GM19023 (cell line): Measurements from ENCODE around the gene BAZ2A.

ENCODE experiments used
- ATAC-seq: cut with Tn5 transposase; IDR thresholded peaks from one replicate; pipeline ENCODE4 v1.9.1; 2021; ENCODE audit warnings: mild to moderate bottlenecking, moderate library complexity; ENCODE audit not compliant: unreplicated experiment

The BAZ2A gene

DNA sequence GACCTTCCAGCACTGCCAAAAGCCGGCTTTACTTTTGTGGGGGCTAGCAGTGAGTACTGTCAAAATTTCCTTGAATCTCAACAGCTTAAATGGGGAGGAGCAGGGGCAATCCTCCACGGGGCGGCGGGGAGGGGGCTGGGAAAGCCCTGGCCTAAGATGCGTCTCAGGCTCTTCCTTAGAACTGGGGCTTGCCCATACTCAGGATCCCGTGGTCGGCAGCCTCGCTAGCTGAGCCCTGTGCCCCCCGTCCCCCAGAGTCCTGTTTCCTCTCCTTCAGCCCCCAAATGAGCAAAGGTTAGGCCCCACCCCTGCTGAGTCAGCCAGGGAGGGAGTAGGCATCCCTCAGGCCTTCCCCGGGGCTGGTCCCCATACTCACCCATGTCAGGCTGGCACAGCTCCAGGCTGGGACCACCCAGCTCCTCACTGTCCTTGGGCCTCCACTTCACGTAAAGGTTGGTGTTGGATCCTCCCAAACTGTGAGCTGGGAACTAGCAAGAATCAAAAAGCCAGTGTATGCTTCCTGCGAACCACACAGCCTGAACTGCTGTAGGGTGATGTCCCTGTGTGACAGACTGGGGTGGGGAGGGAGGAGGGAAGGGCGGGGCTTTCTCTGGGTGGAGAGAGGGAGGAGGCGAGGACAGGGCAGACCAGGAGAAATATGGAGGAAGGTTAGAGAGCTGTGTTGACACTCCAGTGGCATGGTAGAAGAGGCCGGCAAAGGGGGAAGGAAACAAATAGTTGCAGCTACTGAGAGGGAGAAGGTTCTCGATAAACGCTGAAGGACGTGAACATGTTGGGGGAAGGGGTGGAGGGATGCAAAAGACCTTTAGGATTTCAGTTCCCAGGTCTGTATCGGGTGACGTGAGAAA, 5.9 kb upstream of the BAZ2A start:
- ATAC-seq: peak; percentile 51

DNA sequence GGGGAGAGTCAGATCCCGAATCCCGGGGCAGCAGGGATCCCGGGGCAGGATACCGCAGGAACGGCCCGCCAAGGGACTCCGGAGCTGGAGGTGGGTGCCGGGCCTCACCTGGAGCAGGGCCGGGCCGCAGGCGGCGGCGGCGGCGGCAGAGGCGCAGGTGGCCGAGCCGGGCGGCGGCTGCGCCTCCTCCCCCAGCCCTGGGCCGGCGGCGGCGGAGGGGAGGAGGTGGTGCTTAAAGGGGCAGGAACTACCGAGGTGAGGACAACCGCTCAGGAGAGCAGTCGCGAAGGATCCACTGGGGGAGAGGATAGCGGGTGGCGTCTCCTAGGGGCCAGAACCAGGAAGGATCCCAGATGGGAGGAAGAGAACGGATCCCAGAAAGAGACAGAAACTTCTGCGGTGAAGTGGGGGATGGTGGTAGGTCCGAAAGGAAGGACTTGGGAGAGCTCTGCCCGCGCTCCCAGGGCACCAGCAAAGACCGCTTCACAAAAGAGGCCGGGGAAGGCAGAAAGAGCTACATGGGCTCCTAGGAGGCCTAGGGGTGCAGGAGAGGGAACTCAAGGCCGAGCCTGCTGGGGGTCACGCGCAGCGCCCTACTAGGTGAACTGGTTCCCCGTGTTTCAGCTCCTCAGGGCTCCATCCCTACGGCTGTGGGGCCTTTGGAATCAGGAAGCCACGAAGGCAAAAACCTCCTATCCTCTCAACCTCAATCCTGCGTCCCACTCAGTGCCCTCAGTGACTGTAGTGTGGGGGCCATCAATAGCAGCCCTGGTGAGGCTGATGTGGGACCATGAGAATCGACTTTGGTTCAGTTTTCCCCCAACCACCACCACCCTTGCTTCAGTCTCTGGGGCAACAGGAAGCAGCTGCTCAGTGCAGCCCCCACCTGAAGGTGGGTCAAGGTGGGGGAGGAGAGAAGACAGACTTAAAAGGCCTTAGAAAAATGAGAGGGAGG, 5.0 kb upstream of the BAZ2A start:
- peak; percentile 27 for ATAC-seq

DNA sequence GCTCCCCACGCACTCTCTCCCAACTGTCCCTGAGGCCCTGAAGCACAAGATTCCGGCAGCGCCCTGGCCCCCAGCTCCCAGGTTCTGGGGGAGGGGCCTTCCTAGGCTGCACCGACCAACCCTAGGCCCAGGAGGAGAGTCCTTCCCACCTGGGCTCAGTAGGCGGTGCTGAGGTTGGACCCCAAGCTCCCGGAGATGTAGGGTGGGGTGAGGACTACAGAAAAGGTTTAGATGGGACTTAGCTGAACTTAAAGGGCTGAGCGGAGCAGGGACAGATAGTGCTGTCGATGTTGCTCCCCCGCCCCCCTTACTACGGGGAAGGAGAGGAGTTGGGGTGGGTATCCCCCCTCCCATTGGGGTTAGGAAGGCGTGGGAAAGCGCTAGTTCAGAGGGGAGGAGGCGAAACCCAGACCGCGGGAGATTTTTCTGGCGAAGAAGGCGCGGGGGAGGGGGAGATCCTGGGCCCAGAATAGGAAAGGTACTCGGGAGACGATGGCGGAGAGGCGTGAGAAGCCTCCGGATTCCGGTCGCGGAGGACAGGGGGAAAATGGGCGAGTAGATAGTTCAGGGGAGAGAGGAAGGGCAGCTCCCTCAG, 4.2 kb upstream of the BAZ2A start:
- no peak for ATAC-seq

DNA sequence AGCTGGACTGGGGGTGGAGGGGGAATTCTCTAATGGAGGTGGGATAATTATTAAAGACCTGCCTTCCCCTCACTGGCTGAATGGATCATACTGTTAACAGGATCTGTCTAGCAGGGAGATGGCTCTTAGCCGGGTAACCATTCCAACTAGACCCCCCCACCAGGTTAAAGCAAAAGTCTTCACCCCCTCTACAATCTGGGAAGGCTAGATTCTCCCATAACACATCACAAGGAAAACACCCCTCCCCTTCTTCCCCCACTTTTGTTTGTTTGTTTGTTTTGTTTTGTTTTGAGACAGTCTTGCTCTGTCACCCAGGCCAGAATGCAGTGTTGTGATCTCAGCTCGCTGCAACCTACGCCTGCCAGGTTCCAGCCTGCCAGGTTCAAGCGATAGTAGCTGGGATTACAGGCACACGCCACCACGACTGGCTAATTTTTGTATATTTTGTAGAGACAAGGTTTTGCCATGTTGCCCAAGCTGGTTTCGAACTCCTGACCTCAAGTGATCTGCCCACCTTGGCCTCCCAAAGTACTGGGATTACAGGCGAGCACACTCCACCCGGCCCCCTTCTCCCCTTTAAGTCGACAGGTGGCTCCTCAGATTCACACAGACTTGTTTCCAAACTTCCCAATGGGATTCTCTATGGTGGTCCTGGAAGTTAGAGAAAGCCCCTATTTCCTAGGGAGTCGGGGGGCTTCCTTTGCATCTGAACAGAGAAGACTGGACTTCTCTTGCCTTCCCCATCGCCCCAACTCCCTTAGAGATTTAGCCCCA, 3.5 kb upstream of the BAZ2A start:
- ATAC-seq: no peak

DNA sequence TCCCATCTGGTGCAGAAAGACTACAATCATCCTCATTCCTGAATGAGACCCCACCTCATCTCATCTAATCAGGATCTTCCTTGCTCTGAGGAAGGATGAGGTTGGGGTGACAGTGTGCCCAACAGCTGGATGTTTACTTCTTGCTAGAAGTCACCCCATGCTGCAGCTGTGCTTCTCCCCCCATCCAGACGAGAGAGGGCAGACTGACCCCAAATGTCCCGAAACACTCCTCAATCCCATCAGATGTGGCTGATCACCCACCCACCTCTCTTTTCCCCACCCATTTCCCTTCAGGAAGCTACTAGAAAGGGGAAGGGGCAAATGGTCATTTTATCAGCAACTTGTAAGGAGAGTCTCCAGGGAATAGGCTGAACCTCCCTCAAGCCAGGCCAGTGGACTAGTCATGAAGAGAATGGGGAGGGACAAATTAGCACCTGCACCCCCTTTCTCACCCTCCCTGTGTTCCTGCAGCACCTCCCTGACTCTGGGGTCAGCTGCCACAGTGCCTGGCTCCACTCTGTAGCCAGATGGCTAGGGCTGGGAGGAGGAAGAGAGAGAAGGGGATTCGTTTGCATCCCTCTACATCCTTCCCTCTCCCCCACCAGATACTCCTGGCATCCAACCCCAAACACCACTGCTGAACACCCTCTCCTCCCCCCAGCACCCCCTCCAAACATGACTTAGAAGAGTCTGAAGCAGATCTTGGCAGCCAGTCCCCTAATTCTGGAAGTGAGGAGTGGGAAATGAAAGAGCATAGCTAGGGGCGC, 2.8 kb upstream of the BAZ2A start:
- ATAC-seq: no peak

DNA sequence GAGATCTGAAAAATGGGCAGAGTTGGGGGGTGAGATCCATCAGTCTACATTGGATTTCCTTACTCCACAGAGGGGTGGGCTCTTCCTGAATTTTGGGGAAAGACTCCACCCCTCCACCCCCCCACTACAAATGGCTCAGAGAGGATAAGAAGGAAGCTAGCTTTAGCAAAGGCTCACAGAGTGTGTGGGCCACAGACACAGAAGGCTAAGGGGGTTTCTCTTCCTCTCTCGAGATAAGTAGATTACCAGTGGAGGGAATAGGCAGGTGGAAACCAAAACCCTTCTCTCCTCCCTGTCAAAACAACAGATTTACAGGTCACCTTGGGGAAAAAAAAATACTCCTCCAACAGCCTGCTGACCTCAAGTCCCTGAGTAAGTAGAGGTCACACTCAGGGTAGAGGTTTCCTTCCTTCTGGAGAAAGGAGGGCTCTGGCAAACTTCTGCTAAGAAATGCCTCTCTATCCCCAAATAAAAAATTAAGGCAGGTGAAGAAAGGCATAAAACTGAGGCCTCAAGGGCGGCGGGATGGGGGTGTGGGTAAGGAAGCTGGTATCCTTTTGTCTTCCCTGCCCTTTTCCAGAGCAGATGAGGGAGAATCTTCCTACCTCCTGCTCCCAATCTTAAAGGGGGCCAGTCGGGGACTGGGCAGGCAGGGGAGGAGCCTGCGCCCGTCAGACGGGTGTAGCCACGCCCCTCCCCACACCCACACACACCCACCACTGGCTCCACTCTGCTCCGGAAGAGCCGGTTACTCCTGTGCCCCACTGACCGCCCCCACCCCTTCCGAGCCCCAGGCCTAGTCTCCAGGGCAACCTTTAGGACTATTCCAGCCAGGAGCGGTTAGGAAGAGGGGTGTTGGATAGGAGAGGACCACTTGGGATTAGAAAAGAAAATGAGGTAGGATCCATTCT, 1.9 kb upstream of the BAZ2A start:
- ATAC-seq: no peak

DNA sequence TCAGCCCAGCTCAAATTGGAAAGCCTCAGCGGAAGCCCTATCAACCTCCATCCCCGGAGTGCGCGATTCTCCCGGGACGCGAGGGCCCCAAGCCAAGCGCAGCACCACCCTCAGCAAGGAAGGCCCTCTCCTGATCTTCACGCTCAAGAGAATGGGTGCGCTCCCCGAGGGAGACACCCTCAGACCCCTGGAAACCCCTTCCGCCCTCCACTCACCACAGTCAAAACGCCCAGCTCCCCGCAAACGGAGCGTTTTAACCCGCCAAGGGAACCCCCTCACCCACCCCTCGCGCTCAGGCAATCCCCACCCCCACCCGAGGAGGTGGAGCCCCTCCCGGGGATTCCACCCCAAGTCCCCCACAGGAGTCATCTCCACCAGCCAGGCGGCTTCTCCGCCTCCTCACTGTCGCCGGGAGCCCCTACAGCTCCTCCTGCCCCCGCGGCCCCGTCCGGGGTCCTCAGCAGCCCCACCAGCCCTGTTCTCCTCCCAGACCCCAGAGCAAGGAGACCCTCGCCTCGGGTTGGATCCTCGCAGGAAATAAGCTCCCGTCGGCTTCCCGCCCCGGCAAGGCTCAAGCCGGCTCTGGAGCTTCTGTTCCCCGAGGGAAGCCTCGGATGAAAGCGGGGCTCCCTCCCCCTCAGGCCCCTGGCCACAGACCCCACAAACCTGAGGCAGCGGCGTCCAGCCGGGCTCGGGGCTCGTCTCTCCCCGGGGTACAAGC, 507 bp downstream of the BAZ2A start:
- ATAC-seq: peak; percentile 0

DNA sequence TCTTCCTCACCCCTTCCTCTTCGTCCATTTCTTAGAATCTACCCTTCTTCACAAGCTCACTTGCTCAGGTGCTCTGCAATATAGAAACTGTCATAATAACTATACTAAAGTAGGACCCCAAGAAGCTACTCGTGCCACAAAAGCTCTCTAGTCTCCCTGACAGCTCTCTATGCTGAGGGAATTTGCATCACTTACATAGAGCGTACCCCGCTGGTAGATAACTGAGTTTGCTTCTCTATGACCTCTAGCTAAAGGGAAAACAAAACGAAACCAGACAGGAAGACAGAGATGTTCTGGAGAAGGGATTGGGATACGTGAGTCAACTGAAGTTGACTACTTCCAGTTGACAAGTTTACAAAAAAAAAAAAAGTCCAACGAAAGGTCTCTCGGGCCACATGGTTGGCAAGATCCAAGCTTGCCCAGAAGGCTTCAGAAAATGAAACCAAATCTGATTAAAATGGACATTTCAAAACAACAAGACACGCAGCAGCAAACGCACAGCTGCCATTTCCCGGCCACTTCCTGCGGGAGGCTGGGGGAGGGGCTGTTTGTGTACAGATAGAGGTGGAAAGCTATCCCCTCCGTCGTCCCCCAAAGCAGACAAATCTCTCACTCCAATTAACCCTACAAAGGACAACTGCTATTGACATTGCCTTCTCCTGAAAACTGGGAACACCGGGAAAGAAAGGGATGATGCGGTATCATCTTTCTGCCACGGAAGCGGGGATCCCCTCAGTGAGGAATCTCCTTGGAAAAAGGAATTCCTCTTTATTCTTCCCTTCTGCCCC, 1.3 kb downstream of the BAZ2A start:
- no peak for ATAC-seq

DNA sequence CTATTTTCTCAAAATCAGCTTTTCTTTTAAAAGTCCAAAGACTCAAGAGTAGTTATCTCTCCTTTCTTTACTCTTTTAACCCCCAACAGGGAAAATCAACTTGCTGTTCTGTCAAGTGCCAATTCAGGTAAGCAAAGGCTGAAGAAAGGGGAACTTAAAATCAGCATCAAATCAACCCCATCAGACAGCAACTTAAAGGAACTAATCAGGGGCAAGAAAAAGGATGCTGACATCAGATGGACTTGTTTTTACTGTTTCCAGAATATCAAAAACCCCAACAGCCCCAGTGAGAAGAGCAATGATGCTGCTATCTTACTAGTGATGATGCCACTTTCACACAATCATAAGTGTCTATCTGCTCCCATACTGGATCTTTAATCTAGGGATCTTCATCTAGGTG, 3.4 kb downstream of the BAZ2A start:
- ATAC-seq: no peak

DNA sequence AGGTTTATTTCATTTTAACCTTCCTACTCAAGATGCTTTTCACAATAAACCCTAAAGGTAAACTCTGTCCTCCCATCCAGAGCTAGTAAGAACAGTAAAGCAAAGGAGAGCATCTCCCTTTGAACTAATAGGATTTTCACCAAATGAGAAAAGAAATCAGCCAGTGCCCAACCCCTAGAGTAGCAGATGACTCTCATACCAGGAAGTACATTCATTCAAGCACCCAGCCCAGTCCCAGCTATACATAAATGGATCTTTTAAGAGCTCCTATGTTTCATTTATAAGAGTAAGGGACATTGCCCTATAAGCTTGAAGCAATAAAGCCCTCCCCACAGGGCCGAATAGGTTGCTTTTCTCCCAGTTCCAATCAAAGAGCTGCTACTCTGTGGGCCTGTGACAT, 7.6 kb downstream of the BAZ2A start:
- ATAC-seq: no peak

DNA sequence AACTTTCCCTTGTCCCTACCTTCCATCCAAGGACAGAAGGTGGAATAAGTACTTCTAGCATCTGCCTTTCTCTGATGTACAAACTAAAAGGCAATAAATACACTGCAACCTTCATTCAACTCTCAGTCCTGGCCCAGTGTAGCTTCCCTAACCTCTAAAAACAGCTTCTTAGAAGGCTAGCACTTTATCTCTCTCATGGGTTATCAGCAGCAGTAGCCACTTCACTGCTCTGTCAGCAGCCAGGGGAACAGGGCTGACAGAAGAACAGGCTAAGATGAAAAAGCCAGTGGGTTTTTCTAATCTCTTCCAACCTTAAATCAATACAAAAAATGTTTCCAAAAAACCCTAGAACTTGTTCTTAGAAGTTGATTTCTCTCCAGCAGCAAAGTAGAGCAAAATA, 13.2 kb downstream of the BAZ2A start:
- no peak for ATAC-seq

DNA sequence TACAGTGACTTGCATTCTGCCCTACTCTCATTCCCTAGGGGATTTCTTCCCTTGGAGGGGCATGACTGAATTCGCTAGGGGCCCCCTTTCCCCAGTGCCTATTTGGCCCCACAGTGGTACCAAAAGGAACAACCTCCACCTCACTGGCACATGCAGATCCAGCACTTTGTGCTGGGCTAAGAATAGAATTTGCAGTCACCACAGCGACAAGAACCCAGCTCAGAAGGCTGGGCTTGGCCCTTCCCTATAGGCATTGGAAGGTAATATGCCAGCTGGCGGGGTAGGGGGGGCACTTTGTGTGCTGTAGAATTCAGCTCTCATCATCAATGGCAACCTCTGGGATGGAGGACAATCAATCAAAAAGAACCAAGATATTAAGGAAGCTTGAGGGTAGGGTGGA, 13.9 kb downstream of the BAZ2A start:
- no peak for ATAC-seq

DNA sequence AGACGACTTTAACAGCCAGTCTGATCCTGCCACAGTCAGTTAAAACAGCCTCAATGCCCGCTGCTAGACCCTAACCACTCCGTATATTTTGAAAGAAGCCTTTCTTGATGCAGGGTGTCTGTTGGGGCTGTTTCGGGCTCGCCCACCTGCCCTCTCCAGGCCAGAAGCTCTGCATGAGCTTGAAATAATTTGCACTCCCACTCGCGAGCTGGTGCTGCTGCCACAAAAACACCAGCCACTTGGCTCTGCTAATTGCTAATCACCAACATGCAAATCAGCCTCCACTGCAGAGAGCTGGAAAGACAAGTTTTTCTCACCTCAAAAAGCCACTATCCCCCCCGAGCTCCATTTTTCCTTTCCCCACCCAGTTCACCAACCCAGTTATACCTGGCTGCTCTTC, 15.5 kb downstream of the BAZ2A start:
- ATAC-seq: no peak

DNA sequence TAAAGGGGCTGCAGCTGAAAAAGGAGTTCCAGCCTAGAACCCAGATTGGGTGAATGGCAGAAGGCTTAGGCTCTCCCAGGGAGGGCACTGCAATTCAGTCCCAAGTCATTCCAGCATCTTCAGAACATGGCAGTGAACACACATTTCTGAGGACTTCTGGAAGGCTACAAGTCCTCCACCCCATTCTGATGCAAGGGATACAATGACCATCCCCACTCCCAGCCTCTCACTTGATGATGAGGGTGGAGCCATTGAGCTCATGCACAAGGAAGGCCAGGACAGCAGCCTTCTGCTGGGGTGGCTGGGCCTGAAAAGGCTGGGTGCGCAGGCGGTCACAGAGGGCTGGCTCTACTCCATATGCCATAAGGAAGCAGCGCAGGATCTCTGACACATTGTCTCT, 25.8 kb downstream of the BAZ2A start:
- ATAC-seq: no peak

DNA sequence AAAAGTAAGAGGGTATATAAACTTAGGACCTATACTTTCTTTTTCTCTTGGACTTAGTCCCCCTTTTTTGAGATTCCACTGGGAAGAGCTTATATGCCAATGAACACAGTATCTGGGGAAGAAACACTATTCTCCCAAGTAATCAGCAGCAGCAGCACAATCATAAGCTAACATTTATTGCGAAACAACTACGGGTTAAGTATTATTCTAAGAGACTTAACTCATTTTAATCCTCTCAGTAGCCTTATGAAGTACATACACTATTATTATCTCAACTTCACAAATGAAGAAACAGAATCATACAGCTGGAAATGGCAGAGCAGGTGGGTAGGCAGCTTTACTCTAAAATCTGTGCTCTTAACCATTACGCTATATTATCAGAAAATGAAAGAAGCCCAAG, 27.9 kb downstream of the BAZ2A start:
- no peak for ATAC-seq

DNA sequence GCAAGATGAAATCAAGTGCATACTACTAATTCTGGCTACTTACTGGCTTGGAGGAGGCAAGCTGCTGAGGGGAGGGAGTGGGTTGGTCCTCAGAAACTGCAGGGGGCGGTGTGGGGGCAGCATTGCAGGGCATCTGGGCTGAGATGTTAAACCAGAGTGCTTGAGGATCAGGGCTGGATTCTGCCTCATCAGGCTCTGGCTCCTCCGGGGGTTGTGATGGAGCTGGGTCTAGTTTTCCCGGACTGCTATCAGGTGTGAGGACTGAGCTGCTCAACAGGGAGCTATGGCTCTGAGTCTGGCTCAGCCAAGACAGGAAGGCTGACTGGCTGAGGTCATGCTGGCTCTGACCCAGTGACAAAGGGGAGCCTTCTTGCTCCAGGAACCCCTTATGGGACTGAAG, 28.6 kb downstream of the BAZ2A start:
- ATAC-seq: no peak

DNA sequence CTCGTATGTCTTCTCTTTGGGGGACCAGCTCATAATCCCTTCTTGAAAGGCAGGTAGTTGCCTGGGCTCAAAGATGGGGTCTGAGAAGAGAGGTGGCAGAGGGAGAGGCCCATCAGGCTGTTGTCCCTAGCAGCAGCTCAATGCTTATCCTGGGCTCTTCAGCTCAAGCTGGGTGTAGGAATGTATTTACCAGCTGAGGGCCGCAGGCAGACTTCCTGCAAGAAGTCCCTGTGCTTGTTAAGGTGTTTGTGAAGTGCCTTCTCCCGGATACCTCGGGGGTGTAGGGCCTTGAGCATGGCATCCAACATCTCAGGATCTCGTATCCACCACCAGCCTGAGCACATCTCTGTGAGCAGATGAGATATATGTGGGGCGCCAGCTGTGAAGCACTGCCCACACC, 29.4 kb downstream of the BAZ2A start:
- no peak for ATAC-seq

DNA sequence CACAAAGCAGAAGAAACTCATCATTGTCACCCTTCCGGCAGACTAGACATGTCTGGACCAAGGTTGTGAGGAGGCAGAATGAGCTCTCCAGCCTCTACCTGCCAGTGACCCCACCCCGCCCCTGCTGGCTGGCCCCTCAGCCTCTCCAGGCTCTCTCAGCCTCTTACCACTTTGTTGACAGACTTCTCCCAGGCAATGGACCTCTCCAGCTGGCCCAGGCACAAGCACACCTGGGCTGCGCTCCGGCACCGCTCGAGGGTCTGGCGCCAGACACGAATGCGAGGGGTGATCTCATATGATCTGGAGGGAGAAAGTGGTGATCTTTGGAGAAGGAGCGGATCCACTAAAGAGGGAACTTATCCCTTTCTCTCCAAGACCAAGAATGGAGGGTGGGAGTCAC, 30.3 kb downstream of the BAZ2A start:
- no peak for ATAC-seq
